HepG2 (cell line): ENCODE measurements around the gene TMEM131. TPM values are rescaled to one million over a fixed set of nuclear protein-coding genes. Genes with fewer than 3 reads are reported as not detected.

Source experiments
- ATAC-seq: fragments of 200-7000 bp; cut with Tn5 transposase; 3 replicates; pipeline ENCODE4 v1.9.1; 2020; ENCODE audit warnings: mild to moderate bottlenecking, moderate library complexity
- BruUV-seq: library from RNA; stranded (reverse); fragments of 400-500 nt; replicated peaks from 2 replicates; lab custom pipeline; 2021; lab: Mats Ljungman, UMichigan
- CTCF ChIA-PET: fragments of 300-600 bp; formaldehyde crosslinking; extraction: SDS; loops from one replicate; lab custom pipeline; 2021; ENCODE audit warnings: low total read pairs, inconsistent platforms, low intra/inter-chr PET ratio; lab: Yijun Ruan, JAX
- POLR2A ChIA-PET: fragments of 350-600 bp; sonication (Branson Sonifier 250); formaldehyde crosslinking; loops from one replicate; lab custom pipeline; 2020; ENCODE audit warnings: antibody characterized with exemption, inconsistent platforms; lab: Yijun Ruan, JAX
- DNase-seq: peaks from one replicate; pipeline ENCODE4 v3.0.0-alpha.2; 2015; ENCODE audit warnings: low spot score
- FAIRE-seq: peaks from 3 replicates; lab custom pipeline; 2011; peaks lifted over from hg19 to GRCh38; lab: Jason Lieb, UNC
- H2AFZ ChIP-seq: one replicate; pipeline ENCODE4 v1.6.1; 2011; ENCODE audit warnings: low read length, inconsistent platforms
- H3K27ac ChIP-seq: fragments of 300-600 bp; 3 replicates; pipeline ENCODE4 v1.8.0; 2011; ENCODE audit warnings: mixed run types, mild to moderate bottlenecking, mixed read lengths, low read length, inconsistent platforms; ENCODE audit not compliant: insufficient read depth; ENCODE audit errors: extremely low read length
- H3K27me3 ChIP-seq, 2 experiments: fragments of 200-600 bp in 1 of 2; 2 replicates in 1 of 2; 3 replicates in 1 of 2; pipeline versions ENCODE4 v1.6.0 to v1.8.0; 2011; ENCODE audit warnings: low read length in 2 of 2, mild to moderate bottlenecking in 2 of 2, moderate library complexity in 2 of 2, inconsistent platforms in 1 of 2; ENCODE audit not compliant: insufficient read depth in 2 of 2, control insufficient read depth in 1 of 2
- H3K36me3 ChIP-seq, 2 experiments: fragments of 200-600 bp in 1 of 2; replicated peaks in 1 of 2; 2 replicates in 1 of 2; 3 replicates in 1 of 2; pipeline versions ENCODE4 v1.5.1 to v1.8.0; 2011; ENCODE audit warnings: low read length in 2 of 2, inconsistent platforms in 1 of 2; ENCODE audit not compliant: insufficient read depth in 2 of 2, control insufficient read depth in 1 of 2
- H3K4me1 ChIP-seq: 2 replicates; pipeline ENCODE4 v1.5.1; 2012; ENCODE audit warnings: low read length, inconsistent platforms; ENCODE audit not compliant: insufficient read depth
- H3K4me2 ChIP-seq: 2 replicates; pipeline ENCODE4 v1.6.0; 2011; ENCODE audit warnings: low read depth, low read length, inconsistent platforms
- H3K4me3 ChIP-seq, 3 experiments: fragments of 200-600 bp in 1 of 3; sonication (generic), shearing (Covaris generic) in 1 of 3; replicated peaks in 1 of 3; 2 replicates each; pipeline ENCODE4 v1.5.1; 2011 to 2016; ENCODE audit warnings: low read length in 3 of 3, inconsistent platforms in 2 of 3, low read depth in 2 of 3, mild to moderate bottlenecking in 2 of 3, control low read depth in 1 of 3, mixed read lengths in 1 of 3; ENCODE audit not compliant: insufficient read depth in 1 of 3
- H3K79me2 ChIP-seq: one replicate; pipeline ENCODE4 v1.6.1; 2011; ENCODE audit warnings: low read length, inconsistent platforms; ENCODE audit not compliant: insufficient read depth
- H3K9ac ChIP-seq: 2 replicates; pipeline ENCODE4 v1.6.0; 2011; ENCODE audit warnings: mild to moderate bottlenecking, low read depth, low read length, inconsistent platforms; ENCODE audit not compliant: insufficient read depth
- H3K9me3 ChIP-seq: 2 replicates; pipeline ENCODE4 v1.5.1; 2012; ENCODE audit warnings: mild to moderate bottlenecking, low read length
- H4K20me1 ChIP-seq: 2 replicates; pipeline ENCODE4 v1.6.0; 2011; ENCODE audit warnings: inconsistent platforms, mild to moderate bottlenecking, low read length, moderate library complexity; ENCODE audit not compliant: insufficient read depth
- ASH2L ChIP-seq: fragments of 300-600, 200-600 bp; sonication (generic); IDR thresholded peaks from 2 replicates; pipeline ENCODE4 v1.7.0; 2017; ENCODE audit warnings: low read depth, mild to moderate bottlenecking, moderate library complexity, mixed read lengths, low read length; ENCODE audit not compliant: insufficient read length
- BHLHE40 ChIP-seq: IDR thresholded peaks from 2 replicates; pipeline ENCODE4 v1.6.1; 2011; ENCODE audit warnings: low read length, improper control_type of control experiment
- HMGXB4 ChIP-seq, 2 experiments: sonication (generic) in 1 of 2; formaldehyde crosslinking in 1 of 2; IDR thresholded peaks; 2 replicates each; pipeline versions ENCODE4 v1.4.0 to v1.6.1; 2018 to 2020; ENCODE audit warnings: missing genetic modification reagents in 2 of 2, borderline replicate concordance in 1 of 2, low read depth in 1 of 2, mild to moderate bottlenecking in 1 of 2, missing biosample characterization in 1 of 2
- IKZF1 ChIP-seq: fragments of 450-650 bp; IDR thresholded peaks from 2 replicates; pipeline ENCODE4 v1.7.1; 2016
- KAT7 ChIP-seq: IDR thresholded peaks from 2 replicates; pipeline ENCODE4 v1.6.1; 2018; ENCODE audit warnings: borderline replicate concordance, missing compliant biosample characterization
- KLF12 ChIP-seq: sonication (generic); formaldehyde crosslinking; IDR thresholded peaks from 2 replicates; pipeline ENCODE4 v1.4.0; 2020; ENCODE audit warnings: missing genetic modification reagents, borderline replicate concordance
- MTA3 ChIP-seq: sonication (generic); formaldehyde crosslinking; IDR thresholded peaks from 2 replicates; pipeline ENCODE4 v1.4.0; 2020; ENCODE audit warnings: missing genetic modification reagents
- MTF2 ChIP-seq: sonication (generic); formaldehyde crosslinking; IDR thresholded peaks from 2 replicates; pipeline ENCODE4 v1.5.0; 2020; ENCODE audit warnings: missing genetic modification reagents, borderline replicate concordance
- MYNN ChIP-seq: sonication (generic); formaldehyde crosslinking; IDR thresholded peaks from 2 replicates; pipeline ENCODE4 v1.4.0; 2020; ENCODE audit warnings: mild to moderate bottlenecking, low read depth, missing genetic modification reagents
- SAFB2 ChIP-seq: sonication (generic); formaldehyde crosslinking; IDR thresholded peaks from 2 replicates; pipeline ENCODE4 v1.5.1; 2020; ENCODE audit warnings: missing genetic modification reagents, low read depth, mild to moderate bottlenecking, borderline replicate concordance
- ZNF326 ChIP-seq: sonication (generic); formaldehyde crosslinking; IDR thresholded peaks from 2 replicates; pipeline ENCODE4 v1.4.0; 2020; ENCODE audit warnings: missing genetic modification reagents, borderline replicate concordance
- ZNF468 ChIP-seq: sonication (generic); formaldehyde crosslinking; IDR thresholded peaks from 2 replicates; pipeline ENCODE4 v1.8.0; 2022; ENCODE audit warnings: mild to moderate bottlenecking, moderate library complexity, missing genetic modification reagents
- WGBS: methylation state at CpG from one replicate; pipeline ENCODE4 v1.1.6; 2017; ENCODE audit warnings: low lambda C conversion rate; 5-methylcytosine and 5-hydroxymethylcytosine counted together
- in situ Hi-C: cut with HindIII; loops from 2 replicates; pipeline ENCODE4 v1.10.0; 2017; ENCODE audit warnings: low pct_unique_long_range_greater_than_20kb; ENCODE audit not compliant: extremely low pct_ligation_motif_present
- intact Hi-C: fragments of 100-400 bp; cut with micrococcal nuclease; formaldehyde crosslinking; loops from one replicate; pipeline ENCODE4 v1.10.0; 2022; ENCODE audit not compliant: unreplicated experiment
- polyA plus RNA-seq, 8 experiments: library from polyadenylated mRNA; depleted of rRNA in 3 of 8; stranded (reverse) in 7 of 8; unstranded in 1 of 8; fragments of >200 nt; fragmentation: Illumina TruSeq in 4 of 8; extraction: Trizol in 4 of 8; gene quantifications; 2 replicates each; pipeline versions ENCODE4 v1.2.1 to v1.2.3, GENCODE V29; 2011 to 2016; ENCODE audit warnings: low read depth in 4 of 8, missing spikeins in 1 of 8, mixed read lengths in 1 of 8; ENCODE audit not compliant: insufficient read depth in 1 of 8
- total RNA-seq, 5 experiments: library from RNA; depleted of rRNA; stranded (reverse); fragments of >200 nt; fragmentation: Illumina TruSeq; extraction: Trizol; gene quantifications; 2 replicates each; pipeline ENCODE4 v1.2.3, GENCODE V29; 2016; ENCODE audit warnings: low read depth in 1 of 5
- TF ChIP-seq, protein P1 (sequence below): sonication (generic); formaldehyde crosslinking; IDR thresholded peaks from 2 replicates; pipeline ENCODE4 v1.4.0; 2020; ENCODE audit warnings: missing genetic modification reagents

Gene TMEM131
- total and polyA plus RNA-seq, 2 of the 13 experiments (the other 11 are each of a cell fraction or from before 2014, with no cell fraction given) = 17.9 to 19.5 TPM

DNA sequence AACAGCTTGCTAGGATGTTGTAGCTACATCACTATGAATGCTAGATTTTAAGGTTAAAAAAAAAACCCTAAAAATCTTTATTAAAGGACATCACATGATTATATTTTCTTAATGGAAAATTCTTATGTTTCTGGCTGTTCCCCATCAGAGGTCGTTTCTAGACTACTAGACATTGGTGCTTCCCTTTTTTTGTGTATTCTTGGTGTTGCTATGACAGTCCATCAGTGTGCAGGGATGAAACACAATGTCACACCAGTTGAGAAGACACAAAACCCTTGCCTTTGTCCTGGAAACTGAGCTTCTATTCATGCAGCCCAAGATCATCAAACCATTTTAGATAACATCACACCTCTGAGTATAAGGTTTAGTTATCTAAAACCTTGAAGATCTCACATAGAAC lies 19.9 kb upstream of the TMEM131 start:
- FAIRE-seq = no peak
- peaks cover 20% of the 10 kb centered on the region for H3K4me1 ChIP-seq
- no peaks in the 10 kb centered on the region for H3K36me3 ChIP-seq
- H3K9ac ChIP-seq = no peak overlapping the region
- no peaks in the 10 kb centered on the region for H3K27me3 ChIP-seq
- intact Hi-C loops (no loop called here), in situ Hi-C loops (no loop called here)
- no peak for DNase-seq
- H3K4me3 ChIP-seq = no peak overlapping the region
- no peak for TF ChIP-seq HMGXB4 (CRISPR knock-in tag; IDR thresholded peaks at IDR 0.05; ENCODE audit: borderline replicate concordance in 1 of 2, low read depth in 1 of 2)
- no peaks in the 10 kb centered on the region for H3K9me3 ChIP-seq
- no peak overlapping the region for H3K4me2 ChIP-seq
- no peak overlapping the region for H3K27ac ChIP-seq
- H2AFZ ChIP-seq = no peak overlapping the region
- no TSS peak for BruUV-seq
- WGBS = 0% methylated on average over 1 of the region's 1 CpG
- H4K20me1 ChIP-seq = no peaks in the 10 kb centered on the region
- ATAC-seq = no peak
- H3K79me2 ChIP-seq = no peaks in the 10 kb centered on the region
- POLR2A ChIA-PET = no interaction called here
- CTCF ChIA-PET = no interaction called here

GRCh38 chr2:98014379-98014778 lies 18.6 kb upstream of the TMEM131 start:
- BruUV-seq = no TSS peak
- in situ Hi-C loops = no loop called here
- TF ChIP-seq, protein P1, sequence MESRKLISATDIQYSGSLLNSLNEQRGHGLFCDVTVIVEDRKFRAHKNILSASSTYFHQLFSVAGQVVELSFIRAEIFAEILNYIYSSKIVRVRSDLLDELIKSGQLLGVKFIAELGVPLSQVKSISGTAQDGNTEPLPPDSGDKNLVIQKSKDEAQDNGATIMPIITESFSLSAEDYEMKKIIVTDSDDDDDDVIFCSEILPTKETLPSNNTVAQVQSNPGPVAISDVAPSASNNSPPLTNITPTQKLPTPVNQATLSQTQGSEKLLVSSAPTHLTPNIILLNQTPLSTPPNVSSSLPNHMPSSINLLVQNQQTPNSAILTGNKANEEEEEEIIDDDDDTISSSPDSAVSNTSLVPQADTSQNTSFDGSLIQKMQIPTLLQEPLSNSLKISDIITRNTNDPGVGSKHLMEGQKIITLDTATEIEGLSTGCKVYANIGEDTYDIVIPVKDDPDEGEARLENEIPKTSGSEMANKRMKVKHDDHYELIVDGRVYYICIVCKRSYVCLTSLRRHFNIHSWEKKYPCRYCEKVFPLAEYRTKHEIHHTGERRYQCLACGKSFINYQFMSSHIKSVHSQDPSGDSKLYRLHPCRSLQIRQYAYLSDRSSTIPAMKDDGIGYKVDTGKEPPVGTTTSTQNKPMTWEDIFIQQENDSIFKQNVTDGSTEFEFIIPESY (CRISPR knock-in tag) = no peak
- TF ChIP-seq IKZF1 (no peak), ASH2L (no peak), KLF12 (no peak), SAFB2 (no peak), BHLHE40 (no peak), MYNN (CRISPR knock-in tag) (no peak), MTF2 (CRISPR knock-in tag) (no peak), ZNF468 (CRISPR knock-in tag) (no peak), ZNF326 (no peak), KAT7 (CRISPR knock-in tag) (no peak), MTA3 (CRISPR knock-in tag) (no peak)

More at GRCh38 chr2:98014379-98014778, 18.6 kb upstream of the TMEM131 start:
- FAIRE-seq (no peak), ATAC-seq (no peak), DNase-seq (no peak)
- intact Hi-C loops = no loop called here
- no peaks in the 10 kb centered on the region for H3K36me3 ChIP-seq
- 100% methylated on average over 1 of the region's 2 CpGs for WGBS
- ChIA-PET POLR2A (no interaction called here), CTCF (no interaction called here)
- H3K9me3 ChIP-seq = no peaks in the 10 kb centered on the region
- H3K27ac ChIP-seq = no peak overlapping the region
- H3K4me2 ChIP-seq = peak overlapping the region; percentile 97
- H3K27me3 ChIP-seq = no peaks in the 10 kb centered on the region
- H3K4me3 ChIP-seq = peak overlapping the region in 1 of 3 experiments; percentile 68; a peak in 1 of 6 replicates
- peaks cover 20% of the 10 kb centered on the region for H3K4me1 ChIP-seq
- no peak overlapping the region for H2AFZ ChIP-seq
- H3K79me2 ChIP-seq = no peaks in the 10 kb centered on the region
- no peaks in the 10 kb centered on the region for H4K20me1 ChIP-seq
- no peak overlapping the region for H3K9ac ChIP-seq
